ENCODE results near the gene SLMAP. TPM values are rescaled to one million over a fixed set of nuclear protein-coding genes. Genes with fewer than 3 reads are reported as not detected.

Gene SLMAP
- total and polyA plus RNA-seq, 11 donors: 96.4 to 534 (median 269) TPM

- 92 to 95% (median 92%) methylated on average over 2 of the region's 2 CpGs for WGBS, 4 donors
- Histone ChIP-seq H3K27me3 (no peaks in the 10 kb centered on the region), H3K4me3 (no peak overlapping the region), H3K9me3 (no peaks in the 10 kb centered on the region), H3K27ac (no peak overlapping the region), H3K4me1 (no peaks in the 10 kb centered on the region), H3K36me3 (peaks cover 0 to 5% (median 0%) of the 10 kb centered on the region in 9 donors)
- intact Hi-C loops (cut with DNase I): no loop called here
- no peak for DNase-seq
- no peak for ATAC-seq
- TF ChIP-seq POLR2A (IDR thresholded peaks at IDR 0.05) (no peak), CTCF (IDR thresholded peaks at IDR 0.05) (no peak)
Observed at GRCh38 chr3:57841818-57842217, 85.7 kb downstream of the SLMAP start.

- TF ChIP-seq POLR2A (IDR thresholded peaks at IDR 0.05) (no peak), CTCF (IDR thresholded peaks at IDR 0.05) (no peak)
- H3K36me3 ChIP-seq: peaks cover 0 to 30% (median 18%) of the 10 kb centered on the region in 9 donors
- DNase-seq (no peak), ATAC-seq (no peak)
- intact Hi-C loops (cut with DNase I): no loop called here
- WGBS, 4 donors: 78 to 85% (median 82%) methylated on average over 3 of the region's 3 CpGs
- no peaks in the 10 kb centered on the region for H3K27me3 ChIP-seq
- H3K9me3 ChIP-seq: no peaks in the 10 kb centered on the region
- H3K27ac ChIP-seq: no peak overlapping the region
- no peaks in the 10 kb centered on the region for H3K4me1 ChIP-seq
- H3K4me3 ChIP-seq: no peak overlapping the region
Observed at GRCh38 chr3:57848177-57848738, 92.1 kb downstream of the SLMAP start.

GRCh38 chr3:57851304-57851703 is 95.2 kb downstream of the SLMAP start:
- no peak overlapping the region for H3K27ac ChIP-seq
- H3K36me3 ChIP-seq: peaks cover 0 to 36% (median 22%) of the 10 kb centered on the region in 9 donors
- no peak for ATAC-seq
- DNase-seq: no peak
- no peaks in the 10 kb centered on the region for H3K9me3 ChIP-seq
- no peaks in the 10 kb centered on the region for H3K27me3 ChIP-seq
- TF ChIP-seq CTCF (IDR thresholded peaks at IDR 0.05) (no peak), POLR2A (IDR thresholded peaks at IDR 0.05) (no peak)
- no peaks in the 10 kb centered on the region for H3K4me1 ChIP-seq
- intact Hi-C loops (cut with DNase I): loop anchor here in 6 of 10 donors (10.0 kb wide), 4 partner anchors 197 to 677 kb away; no protein-coding TSS in a partner anchor
- H3K4me3 ChIP-seq: no peak overlapping the region
- WGBS, 4 donors: 94 to 96% (median 96%) methylated on average over 6 of the region's 6 CpGs

GRCh38 chr3:57852896-57853295 is 96.8 kb downstream of the SLMAP start:
- TF ChIP-seq POLR2A (IDR thresholded peaks at IDR 0.05): no peak
- peak in 8 of 12 donors; percentile 11 to 32 (median 15) for TF ChIP-seq CTCF (IDR thresholded peaks at IDR 0.05)
- H3K27ac ChIP-seq: no peak overlapping the region
- no peak for ATAC-seq
- no peak for DNase-seq
- H3K9me3 ChIP-seq: no peaks in the 10 kb centered on the region
- no peaks in the 10 kb centered on the region for H3K4me1 ChIP-seq
- intact Hi-C loops (cut with DNase I): loop anchor here in 6 of 10 donors (10.0 kb wide), 4 partner anchors 198 to 678 kb away; no protein-coding TSS in a partner anchor
- H3K36me3 ChIP-seq: peaks cover 0 to 52% (median 37%) of the 10 kb centered on the region in 9 donors
- H3K4me3 ChIP-seq: no peak overlapping the region
- no peaks in the 10 kb centered on the region for H3K27me3 ChIP-seq
- WGBS, 4 donors: 93 to 100% (median 96%) methylated on average over 1 of the region's 1 CpG
